Measurements from ENCODE around the gene UBXN4. TPM values are rescaled to one million over a fixed set of nuclear protein-coding genes. Genes with fewer than 3 reads are reported as not detected.

The UBXN4 gene
- total RNA-seq, 1 donor from 2014 or later = 131 TPM

DNA sequence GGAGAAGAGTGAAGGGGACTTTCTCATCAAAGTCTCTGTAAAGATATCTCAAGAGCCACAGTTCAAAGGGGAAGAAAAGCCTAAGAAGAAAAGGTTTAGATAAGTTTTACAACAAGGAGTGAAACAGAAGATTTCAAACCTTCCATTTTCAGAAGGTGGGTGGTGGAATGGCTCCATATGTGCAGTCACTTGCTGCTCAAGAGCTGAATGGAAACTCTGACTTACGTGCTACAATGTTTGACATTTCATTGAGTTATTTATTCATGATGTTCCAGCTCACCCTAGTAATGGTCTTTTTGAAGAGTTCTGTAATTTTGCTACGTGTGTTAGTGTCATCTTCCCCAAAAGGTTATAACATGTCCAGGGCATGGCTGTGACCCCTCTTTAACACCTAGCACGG is 73.6 kb downstream of the UBXN4 start:
- DNase-seq (ENCODE audit: low spot score in 2 of 2, unreplicated experiment in 2 of 2) = no peak
- Mint-ChIP-seq H3K9me3 (peaks cover 6% of the 10 kb centered on the region), H3K27me3 (ENCODE audit: low read depth) (peaks cover 6% of the 10 kb centered on the region), H3K4me1 (no peaks in the 10 kb centered on the region), H3K4me3 (no peak overlapping the region), H3K27ac (no peak overlapping the region), H3K36me3 (no peaks in the 10 kb centered on the region)
- TF ChIP-seq, protein P1, sequence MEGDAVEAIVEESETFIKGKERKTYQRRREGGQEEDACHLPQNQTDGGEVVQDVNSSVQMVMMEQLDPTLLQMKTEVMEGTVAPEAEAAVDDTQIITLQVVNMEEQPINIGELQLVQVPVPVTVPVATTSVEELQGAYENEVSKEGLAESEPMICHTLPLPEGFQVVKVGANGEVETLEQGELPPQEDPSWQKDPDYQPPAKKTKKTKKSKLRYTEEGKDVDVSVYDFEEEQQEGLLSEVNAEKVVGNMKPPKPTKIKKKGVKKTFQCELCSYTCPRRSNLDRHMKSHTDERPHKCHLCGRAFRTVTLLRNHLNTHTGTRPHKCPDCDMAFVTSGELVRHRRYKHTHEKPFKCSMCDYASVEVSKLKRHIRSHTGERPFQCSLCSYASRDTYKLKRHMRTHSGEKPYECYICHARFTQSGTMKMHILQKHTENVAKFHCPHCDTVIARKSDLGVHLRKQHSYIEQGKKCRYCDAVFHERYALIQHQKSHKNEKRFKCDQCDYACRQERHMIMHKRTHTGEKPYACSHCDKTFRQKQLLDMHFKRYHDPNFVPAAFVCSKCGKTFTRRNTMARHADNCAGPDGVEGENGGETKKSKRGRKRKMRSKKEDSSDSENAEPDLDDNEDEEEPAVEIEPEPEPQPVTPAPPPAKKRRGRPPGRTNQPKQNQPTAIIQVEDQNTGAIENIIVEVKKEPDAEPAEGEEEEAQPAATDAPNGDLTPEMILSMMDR (IDR thresholded peaks at IDR 0.05; ENCODE audit: unreplicated experiment) = no peak

DNA sequence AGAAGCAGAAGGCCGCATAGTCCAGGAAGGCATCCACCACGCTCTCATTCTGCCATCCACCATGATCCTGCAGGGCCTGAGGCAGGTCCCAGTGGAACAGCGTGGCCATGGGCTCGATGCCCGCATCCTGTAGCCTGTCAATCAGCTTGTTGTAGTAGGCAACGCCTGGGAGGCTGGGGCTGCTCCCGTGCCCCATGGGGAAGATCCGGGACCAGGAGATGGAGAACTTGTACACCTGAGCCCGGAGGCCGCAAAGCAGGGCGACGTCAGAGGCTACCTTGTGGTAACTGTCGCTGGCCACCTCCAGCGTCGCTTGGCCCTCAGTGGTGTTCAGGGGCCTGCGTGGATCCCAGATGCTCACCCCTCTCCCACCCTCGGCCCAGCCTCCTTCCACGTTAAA is 75.8 kb downstream of the UBXN4 start:
- Mint-ChIP-seq H3K9me3 (peaks cover 7% of the 10 kb centered on the region), H3K36me3 (no peaks in the 10 kb centered on the region), H3K4me1 (no peaks in the 10 kb centered on the region), H3K27ac (no peak overlapping the region), H3K4me3 (no peak overlapping the region), H3K27me3 (ENCODE audit: low read depth) (peaks cover 3% of the 10 kb centered on the region)
- no peak for DNase-seq (ENCODE audit: low spot score in 2 of 2, unreplicated experiment in 2 of 2)
- TF ChIP-seq, protein P1 (IDR thresholded peaks at IDR 0.05; ENCODE audit: unreplicated experiment) = no peak

DNA sequence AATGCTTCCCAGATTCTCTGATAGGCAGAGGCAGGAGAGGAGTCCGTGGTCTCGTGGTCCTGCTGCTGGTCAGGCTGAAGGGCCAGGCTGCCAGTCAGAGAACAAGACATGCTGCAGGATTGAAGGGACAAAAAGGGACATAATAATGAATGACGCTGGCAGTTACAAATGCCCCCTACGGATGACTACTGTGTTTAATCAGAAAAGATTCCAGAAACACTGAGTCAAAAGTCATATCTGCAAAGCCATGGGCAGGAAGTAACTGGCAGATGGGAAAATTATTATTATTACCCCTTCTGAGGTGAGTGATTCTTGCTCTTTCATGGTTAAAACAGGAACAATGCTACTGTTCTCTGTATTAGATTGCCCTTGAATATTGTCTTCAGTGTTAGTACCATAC is 76.3 kb downstream of the UBXN4 start:
- H3K9me3 Mint-ChIP-seq = peaks cover 11% of the 10 kb centered on the region
- TF ChIP-seq, protein P1 (IDR thresholded peaks at IDR 0.05; ENCODE audit: unreplicated experiment) = no peak
- no peaks in the 10 kb centered on the region for H3K4me1 Mint-ChIP-seq
- H3K27me3 Mint-ChIP-seq (ENCODE audit: low read depth) = peaks cover 3% of the 10 kb centered on the region
- H3K27ac Mint-ChIP-seq = no peak overlapping the region
- H3K36me3 Mint-ChIP-seq = no peaks in the 10 kb centered on the region
- DNase-seq (ENCODE audit: low spot score in 2 of 2, unreplicated experiment in 2 of 2) = no peak
- no peak overlapping the region for H3K4me3 Mint-ChIP-seq

DNA sequence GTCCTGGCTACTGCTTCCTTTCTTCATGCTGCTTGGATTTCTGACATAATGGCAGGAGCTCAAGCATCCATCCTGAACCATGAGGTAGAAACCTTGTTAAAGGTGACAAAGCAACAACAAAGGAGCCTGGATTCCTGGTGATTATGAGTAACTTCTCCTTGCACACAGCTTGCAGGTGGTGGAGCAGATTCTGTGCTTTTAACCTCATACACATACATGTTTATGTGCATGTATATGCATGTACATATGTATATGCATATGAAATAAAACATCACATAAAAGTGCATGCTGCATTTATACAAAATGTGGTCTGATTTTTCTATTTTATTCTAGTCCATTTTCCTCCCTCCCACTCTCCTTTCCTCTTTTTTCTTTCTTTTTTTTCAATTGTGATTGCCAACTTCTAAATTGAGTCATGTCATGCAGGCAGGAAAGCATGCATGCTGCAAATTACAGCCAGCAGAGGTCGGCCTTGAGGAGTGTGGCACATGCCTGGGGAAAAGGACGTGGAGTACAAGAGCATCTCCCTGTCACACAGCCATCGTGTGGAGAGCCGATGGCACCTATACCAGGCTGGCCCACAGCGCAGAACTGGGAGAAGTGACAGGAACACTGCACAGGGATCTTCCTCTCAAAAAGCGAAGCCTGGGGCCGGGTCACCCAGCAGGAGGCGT is 77.4 kb downstream of the UBXN4 start:
- no peak for DNase-seq (ENCODE audit: low spot score in 2 of 2, unreplicated experiment in 2 of 2)
- no peaks in the 10 kb centered on the region for H3K36me3 Mint-ChIP-seq

DNA sequence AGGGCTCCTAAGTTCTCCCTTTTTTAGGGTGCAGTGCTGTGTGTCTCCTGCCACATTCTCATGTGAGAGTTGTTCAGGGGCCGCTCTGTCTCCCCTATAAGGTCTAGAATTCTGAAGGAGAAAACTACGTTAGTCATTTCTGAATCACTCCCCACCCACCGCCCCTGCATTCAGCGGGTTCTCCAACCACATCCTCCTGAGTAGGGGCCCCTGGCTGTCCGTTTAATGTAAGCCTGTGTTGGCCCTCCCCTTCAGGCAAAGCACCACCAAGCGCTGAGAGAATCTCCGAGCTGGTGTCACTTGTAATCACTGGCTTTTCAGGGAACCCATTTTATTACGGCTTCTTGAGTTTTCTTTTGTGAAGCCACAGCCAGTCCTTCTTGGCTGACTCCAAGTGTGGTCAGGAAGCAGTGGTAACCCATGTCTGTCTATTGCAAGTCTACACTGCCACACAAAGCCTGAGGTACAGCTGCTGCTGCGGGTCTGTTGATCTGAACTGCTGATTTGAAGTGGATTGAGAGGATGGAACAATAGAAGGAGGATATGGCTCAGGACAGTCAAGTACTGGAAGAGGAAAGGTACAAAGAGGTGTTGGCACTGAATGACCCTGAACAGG is 78.5 kb downstream of the UBXN4 start:
- TF ChIP-seq, protein P1 (IDR thresholded peaks at IDR 0.05; ENCODE audit: unreplicated experiment) = no peak
- no peaks in the 10 kb centered on the region for H3K27me3 Mint-ChIP-seq (ENCODE audit: low read depth)
- H3K4me3 Mint-ChIP-seq = no peak overlapping the region
- no peaks in the 10 kb centered on the region for H3K36me3 Mint-ChIP-seq
- H3K4me1 Mint-ChIP-seq = no peaks in the 10 kb centered on the region
- no peak for DNase-seq (ENCODE audit: low spot score in 2 of 2, unreplicated experiment in 2 of 2)
- H3K27ac Mint-ChIP-seq = no peak overlapping the region
- H3K9me3 Mint-ChIP-seq = peaks cover 14% of the 10 kb centered on the region

More for the DNA sequence above, 77.4 kb downstream of the UBXN4 start:
- no peaks in the 10 kb centered on the region for H3K27me3 Mint-ChIP-seq (ENCODE audit: low read depth)
- peaks cover 16% of the 10 kb centered on the region for H3K9me3 Mint-ChIP-seq
- no peaks in the 10 kb centered on the region for H3K4me1 Mint-ChIP-seq
- TF ChIP-seq, protein P1 (IDR thresholded peaks at IDR 0.05; ENCODE audit: unreplicated experiment) = no peak
- H3K27ac Mint-ChIP-seq = no peak overlapping the region
- no peak overlapping the region for H3K4me3 Mint-ChIP-seq
